ENCODE results near the gene NOP10. TPM values are rescaled to one million over a fixed set of nuclear protein-coding genes. Genes with fewer than 3 reads are reported as not detected.

The NOP10 gene
- polyA plus RNA-seq, 5 donors, result 97.6 to 131 (median 113) TPM

- no peak for DNase-seq
These were observed 7.5 kb downstream of the NOP10 start for GRCh38 chr15:34335176-34336032.

DNA sequence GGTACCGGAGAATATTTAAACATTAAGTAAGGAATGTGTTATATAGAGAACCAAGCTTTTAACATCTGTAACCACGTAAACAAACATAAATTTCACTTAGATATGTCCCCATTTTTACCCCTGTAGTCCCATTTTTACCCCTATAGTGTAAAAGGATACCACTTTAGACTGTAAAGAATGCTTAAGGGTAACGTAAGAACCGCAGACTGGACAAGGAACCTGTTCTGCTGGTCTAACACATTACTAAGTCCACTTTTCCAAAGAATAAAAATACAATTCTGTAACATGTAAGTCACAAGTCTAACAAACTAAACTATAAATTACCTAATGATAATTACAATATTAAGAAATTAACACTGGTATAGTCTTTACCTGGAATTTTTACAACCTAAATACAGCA lies 8.3 kb downstream of the NOP10 start:
- DNase-seq, result peak in 1 of 2 donors; percentile 30

DNA sequence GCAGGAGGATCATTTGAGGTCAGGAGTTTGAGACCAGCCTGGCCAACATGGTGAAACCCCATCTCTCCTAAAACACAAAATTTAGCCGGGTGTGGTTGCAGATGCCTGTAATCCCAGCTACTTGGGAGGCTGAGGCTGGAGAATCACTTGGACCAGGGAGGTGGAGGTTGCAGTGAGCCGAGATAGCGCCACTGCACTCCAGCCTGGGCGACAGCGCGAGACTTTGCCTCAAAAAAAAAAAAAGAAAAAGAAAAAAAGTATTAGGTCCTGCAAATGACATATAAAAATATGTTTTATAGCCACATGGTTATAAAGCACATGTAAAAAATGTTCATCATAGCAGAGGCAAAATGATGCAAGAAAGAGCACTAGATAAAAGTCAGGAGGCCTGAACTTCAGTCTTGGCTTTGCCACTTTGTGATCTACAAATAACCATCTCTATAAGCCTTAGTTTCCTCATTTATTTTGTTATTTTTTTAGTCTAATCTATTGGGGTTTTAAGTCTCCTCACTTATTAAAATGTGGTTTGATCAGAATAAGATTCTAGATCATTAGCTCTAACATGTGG lies 10.3 kb downstream of the NOP10 start:
- no peak for DNase-seq

GRCh38 chr15:34331809-34332208 lies 11.1 kb downstream of the NOP10 start:
- no peak for DNase-seq

DNA sequence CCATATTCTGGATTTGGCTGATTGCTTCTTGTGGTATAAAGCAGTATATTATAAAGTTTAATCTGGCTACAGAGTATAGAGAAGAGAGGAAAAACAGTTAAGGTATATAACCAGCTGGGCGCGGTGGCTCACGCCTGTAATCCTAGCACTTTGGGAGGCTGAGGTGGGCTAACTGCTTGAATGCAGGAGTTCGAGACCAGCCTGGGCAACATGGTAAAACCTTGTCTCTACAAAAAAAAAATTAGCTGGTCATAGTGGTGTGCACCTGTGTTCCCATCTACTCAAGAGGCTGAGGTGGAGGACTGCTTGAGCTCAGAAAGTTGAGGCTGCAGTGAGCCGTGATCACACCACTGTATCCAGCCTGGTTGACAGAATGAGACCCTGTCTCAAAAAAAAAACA lies 12.7 kb downstream of the NOP10 start:
- DNase-seq, result no peak

- no peak for DNase-seq
These were observed 13.9 kb downstream of the NOP10 start for GRCh38 chr15:34329006-34329405.

DNA sequence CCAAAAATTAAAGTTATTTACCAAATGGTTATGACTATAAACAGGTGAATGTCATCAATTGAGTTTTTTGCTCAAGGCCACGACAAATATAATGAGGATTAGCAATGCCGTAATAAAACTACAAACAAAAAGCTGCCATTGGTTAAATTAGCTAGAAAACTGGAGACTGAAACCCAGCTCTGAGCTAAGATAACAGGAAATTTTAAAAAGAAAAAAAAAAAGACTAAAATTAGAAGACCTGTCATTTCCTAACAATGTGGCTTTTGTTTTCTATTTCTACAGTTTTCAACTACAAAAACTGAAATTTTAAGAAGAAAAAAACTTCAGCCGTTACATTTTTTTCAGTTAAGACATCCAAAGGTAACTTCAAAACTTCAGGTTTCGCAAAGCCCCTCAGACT lies 15.0 kb downstream of the NOP10 start:
- no peak for DNase-seq

- DNase-seq, result no peak
These were observed 17.6 kb downstream of the NOP10 start for GRCh38 chr15:34325368-34325767.

- no peak for DNase-seq
These were observed 18.0 kb downstream of the NOP10 start for GRCh38 chr15:34324933-34325332.

GRCh38 chr15:34323217-34323616 lies 19.7 kb downstream of the NOP10 start:
- no peak for DNase-seq

DNA sequence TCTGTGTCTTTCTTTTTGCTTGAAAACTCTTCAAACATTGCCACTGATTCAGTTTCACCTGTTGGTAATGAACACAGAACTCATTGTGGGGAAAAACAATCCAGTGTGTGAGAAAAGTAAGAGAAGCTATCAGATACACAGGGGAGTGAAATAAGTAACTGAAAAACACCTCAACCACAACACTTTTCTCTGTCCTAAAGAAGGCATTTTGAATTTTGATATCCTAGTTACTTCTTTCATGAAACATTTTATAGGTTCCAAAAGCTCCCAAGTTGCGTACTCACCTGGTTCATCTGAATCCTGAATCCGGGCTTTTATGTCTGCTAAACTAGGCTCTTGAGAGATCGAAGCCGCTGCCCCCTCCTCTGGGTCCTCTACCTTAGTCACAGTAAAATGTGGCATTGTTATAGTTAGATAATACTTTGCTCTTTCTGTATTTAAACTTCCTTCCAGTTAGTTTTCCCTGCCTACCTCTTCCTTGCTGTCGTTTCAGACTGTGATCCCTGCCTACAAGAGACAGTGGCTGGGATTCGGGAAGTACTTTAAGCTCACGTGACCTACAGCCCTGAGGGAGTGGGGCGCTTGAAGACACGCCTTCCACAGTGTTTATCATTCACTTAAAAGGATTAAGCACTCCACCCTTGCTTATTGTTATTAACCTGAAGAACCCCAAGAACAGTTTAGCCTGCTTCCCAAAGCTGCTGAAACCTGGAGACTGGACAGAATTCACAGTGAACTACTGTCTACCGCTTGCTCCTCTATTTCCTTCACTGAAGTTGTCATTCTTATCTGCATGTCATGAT lies 24.5 kb downstream of the NOP10 start:
- DNase-seq, result peak in 1 of 2 donors; percentile 53

- DNase-seq, result no peak
These were observed 28.1 kb downstream of the NOP10 start for GRCh38 chr15:34314491-34315490.

GRCh38 chr15:34311563-34311962 lies 31.4 kb downstream of the NOP10 start:
- no peak for DNase-seq

- DNase-seq, result no peak
These were observed 38.3 kb downstream of the NOP10 start for GRCh38 chr15:34304613-34305012.

- no peak for DNase-seq
These were observed 41.9 kb downstream of the NOP10 start for GRCh38 chr15:34301058-34301457.

DNA sequence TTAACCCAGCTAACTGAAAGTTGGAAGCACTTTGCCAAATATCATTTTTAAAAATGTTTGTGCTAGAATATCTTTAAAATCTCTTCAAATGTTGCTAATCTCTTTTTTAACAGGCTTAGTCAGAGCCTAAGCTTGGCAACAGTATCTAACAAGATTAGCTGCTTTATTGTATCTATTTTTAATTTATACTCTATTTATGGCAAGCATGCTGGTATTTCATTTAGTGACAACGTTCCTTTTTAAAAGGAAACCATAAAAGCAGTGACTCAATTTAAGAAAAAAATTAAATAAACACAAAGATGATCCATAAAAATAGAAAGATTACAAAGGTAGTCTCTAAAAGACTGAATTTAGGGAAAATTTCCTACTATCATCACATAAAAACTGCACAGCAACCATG lies 45.9 kb downstream of the NOP10 start:
- DNase-seq, result no peak

DNA sequence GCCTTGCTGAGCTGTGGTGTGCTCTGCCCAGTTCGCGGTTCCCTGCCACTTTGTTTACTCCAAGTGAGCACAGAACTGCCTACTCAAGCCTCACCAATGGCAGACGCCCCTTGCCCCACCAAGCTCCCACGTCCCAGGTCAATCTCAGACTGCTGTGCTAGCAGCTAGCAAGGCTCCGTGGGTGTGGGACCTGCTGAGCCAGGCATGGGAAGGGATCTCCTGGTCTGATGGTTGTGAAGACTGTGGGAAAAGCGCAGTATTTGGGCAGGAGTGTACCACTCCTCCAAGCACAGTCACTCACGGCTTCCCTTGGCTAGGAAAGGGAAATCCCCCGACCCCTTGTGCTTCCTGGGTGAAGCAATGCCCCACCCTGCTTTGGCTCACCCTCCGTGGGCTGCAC lies 50.3 kb downstream of the NOP10 start:
- no peak for DNase-seq
